LNCAP (cell line): ENCODE data around the gene CCP110.

Experiments
- TF ChIP-seq, protein P1 (sequence below): fragments of 450-650 bp; IDR thresholded peaks from 2 replicates; pipeline ENCODE4 v1.5.1; 2017; ENCODE audit warnings: mild to moderate bottlenecking

The CCP110 gene

DNA sequence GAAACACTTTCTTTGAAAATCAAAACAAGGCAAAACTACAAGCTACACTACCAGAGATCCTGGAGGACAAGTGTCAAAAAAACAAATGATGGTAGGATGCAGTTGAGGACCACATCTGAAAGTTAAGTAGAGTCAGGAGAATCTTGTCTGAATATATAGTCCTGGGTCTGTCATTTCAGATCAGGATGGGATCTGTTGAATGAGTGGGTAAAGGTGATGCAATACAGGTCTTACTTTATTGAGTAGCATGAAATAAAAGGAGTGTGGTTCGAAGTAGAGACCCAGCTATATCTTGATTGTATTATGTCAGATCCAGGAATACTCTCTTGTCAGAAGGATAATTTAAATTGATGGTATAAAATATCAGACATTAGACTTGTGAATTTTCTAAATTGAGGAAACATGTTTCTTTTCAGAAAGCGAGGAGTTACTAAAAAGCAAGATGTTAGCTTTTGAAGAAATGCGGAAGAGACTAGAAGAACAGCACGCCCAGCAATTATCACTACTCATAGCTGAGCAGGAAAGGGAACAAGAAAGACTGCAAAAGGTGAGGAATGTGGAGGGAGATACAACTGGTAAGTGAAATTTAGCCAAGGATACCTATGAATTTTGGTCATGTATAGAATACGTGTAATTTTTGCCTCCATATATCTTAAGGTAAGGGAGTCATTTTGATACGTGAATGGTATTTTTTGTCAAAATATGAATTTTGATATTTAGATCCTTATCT is 16.7 kb downstream of the CCP110 start:
- TF ChIP-seq, protein P1, sequence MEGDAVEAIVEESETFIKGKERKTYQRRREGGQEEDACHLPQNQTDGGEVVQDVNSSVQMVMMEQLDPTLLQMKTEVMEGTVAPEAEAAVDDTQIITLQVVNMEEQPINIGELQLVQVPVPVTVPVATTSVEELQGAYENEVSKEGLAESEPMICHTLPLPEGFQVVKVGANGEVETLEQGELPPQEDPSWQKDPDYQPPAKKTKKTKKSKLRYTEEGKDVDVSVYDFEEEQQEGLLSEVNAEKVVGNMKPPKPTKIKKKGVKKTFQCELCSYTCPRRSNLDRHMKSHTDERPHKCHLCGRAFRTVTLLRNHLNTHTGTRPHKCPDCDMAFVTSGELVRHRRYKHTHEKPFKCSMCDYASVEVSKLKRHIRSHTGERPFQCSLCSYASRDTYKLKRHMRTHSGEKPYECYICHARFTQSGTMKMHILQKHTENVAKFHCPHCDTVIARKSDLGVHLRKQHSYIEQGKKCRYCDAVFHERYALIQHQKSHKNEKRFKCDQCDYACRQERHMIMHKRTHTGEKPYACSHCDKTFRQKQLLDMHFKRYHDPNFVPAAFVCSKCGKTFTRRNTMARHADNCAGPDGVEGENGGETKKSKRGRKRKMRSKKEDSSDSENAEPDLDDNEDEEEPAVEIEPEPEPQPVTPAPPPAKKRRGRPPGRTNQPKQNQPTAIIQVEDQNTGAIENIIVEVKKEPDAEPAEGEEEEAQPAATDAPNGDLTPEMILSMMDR = no peak

DNA sequence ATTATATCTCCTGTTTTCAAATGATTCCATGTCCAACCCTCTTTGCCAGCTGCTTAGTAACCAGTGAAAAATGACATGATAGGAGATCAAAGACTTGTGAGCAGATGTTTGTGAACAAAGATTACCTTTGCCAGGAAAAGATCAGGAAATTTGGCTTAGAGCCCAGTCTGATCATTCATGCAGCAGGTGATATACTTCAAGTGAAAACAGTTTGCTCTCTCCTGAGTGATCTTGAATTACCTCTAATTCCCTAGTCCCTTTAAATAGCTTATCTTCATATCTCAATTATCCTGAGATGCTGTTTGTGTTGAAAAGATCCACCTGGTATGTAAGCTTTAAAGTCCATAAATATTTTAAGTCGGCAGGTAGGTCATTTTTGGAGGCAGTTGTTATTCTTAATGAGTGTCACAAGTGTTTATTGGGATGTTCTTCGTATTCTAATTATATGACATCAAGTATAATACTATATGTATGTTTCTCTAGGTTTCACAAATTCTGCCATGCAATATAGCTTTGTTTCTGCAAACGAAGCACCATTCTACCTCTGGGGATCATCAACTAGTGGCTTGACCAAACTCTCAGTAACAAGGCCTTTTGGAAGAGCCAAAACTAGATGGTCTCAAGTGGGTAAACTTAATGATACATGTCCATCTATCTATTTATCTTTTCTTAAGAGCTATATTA is 18.5 kb downstream of the CCP110 start:
- TF ChIP-seq, protein P1 = no peak

DNA sequence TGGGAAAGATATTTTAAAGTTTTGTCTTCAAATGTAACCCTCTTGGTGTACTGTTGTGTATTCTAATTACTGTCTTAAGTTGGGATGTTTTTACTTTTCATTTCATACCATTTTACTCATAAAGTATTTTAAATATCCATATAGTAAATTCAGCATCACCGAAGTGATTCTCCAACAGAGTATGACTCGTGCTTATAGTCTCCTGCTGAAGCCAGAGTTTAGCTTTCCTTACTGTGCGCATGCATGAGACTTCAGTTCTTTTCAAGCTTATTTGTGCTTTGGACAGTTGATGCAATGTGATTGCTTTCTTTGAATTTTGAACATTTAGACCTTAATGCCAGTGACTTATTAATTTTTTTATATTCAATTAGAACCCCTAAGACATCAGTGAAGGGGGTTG is 24.4 kb downstream of the CCP110 start:
- TF ChIP-seq, protein P1 = no peak

DNA sequence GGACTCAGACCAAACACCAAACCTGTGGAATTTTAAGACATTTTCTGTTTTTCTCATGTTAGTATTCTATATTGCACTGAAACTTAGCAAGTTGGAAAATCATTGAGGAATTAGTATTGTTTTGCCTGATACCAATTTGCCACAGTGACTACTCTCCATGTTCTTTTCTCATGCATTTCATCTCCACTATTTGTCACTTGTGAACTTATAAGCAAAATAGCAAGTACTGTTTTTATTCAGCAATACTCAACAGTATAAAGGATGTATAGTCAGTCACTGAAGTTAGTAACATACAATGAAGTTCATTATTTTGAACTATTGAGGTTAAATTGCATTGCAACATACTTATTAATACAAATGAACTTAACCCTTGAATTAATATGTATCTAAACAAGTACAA is 25.9 kb downstream of the CCP110 start:
- TF ChIP-seq, protein P1 = no peak

DNA sequence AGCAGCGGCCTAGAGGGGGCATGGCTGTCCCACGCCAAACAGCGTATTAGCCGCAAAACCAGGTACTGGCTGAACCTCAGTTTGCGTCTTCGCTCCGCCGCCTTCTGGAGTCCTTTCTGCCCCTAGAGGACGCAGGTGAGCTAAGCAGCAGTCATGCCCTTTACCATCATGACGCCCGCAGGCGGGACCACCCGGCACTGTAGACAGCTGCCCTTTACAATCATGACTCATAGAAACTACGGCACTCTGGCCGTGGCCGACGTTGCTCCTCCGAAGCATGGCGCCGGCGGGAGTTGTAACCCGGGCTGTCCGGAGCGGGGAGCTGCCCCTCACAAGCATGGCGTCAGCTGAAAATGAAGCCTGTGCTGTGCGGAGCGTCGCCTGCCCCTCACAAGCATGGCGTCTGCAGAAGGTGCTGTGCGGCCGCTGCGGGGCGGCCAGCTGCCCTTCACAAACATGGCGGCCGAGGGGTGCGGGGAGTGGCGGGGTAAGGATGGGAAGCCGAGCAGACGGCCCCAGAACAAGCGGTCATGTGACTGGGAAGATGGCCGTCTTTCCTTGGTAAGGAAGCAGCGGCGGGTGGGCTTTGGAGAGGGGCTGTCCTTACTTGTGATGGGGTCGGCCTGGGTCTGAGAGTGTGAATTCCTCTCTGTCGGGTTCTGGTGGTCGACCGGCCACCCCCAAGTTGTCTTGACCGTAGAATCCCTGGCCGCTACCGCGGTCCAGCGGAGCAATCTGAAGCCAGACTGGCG is 31.6 kb downstream of the CCP110 start, which contains the start of gene VPS35L:
Gene VPS35L, plus strand, starts transcription at position 518 of the 752 bp plus-strand sequence. Its CDS starts 27 bp downstream, at position 545.
- TF ChIP-seq, protein P1 = peak; percentile 65

DNA sequence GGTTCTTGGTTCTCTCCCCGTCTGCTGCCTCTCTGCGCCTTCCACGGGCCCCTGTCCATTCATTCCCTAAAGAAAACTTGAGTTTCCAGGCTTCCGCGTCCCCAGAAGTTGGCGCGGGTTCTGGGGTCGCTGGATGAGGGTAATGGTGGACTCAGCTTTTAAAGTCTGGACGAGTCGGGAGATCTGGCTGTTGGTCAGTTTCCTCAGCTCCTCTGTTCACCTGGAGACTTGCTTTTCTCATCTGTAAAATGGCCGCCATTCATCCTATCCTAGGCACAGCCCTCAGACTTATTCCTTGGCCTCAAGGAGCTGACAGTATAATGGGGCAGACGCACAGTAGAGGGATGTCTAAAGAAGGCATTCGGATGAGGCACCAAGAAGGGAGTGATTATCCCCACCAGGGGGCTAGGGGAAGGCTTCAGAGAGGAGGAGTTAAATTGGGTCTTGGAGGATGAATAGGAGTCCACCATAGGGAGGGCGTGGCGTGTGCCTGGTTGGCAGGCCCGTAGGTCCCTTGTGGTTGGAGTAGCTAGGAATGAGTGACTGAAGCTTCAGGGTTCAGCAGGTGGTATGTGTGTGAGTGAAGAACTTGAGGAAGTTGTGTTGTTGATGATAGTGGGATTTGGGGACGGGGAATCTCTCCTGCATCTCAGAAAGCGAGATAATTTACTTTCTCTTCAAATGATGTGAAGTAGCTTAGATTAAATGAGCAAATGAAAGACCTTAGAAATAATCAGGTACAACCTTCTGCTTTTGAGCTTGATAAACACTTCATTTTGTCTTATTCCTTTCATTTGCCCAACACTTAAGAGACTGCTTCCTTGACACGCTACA is 32.4 kb downstream of the CCP110 start:
- TF ChIP-seq, protein P1 = no peak; the same call in 1 of the 2 replicates
